B cell (primary cell): ENCODE results near the gene NTRK3.

Source experiments
- EZH2 ChIP-seq: IDR thresholded peaks from 2 replicates; pipeline ENCODE4 v1.6.1; 2012; ENCODE audit warnings: borderline replicate concordance, low read depth, mild to moderate bottlenecking, moderate library complexity, low read length; ENCODE audit not compliant: insufficient read depth, poor library complexity, severe bottlenecking
- TF ChIP-seq, protein P1 (sequence below): fragments of 200-600 bp; IDR thresholded peaks from one replicate; pipeline ENCODE4 v1.8.0; 2022; ENCODE audit warnings: antibody characterized with exemption, mild to moderate bottlenecking

DNA sequence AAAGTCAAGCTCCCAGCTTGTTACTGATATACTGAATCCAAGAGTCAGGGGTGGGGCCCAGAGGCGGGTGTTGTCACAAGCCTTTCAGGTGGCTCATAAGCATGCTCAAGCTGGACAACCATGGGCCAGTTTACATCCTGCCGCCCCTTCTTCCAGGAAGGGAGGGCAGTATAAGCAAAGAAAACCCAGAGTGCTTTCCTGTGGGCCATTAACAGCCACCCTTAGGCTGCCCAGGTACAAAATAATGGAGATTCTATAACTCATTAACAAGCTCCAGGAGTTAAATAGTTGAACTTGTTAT is 183.2 kb downstream of the NTRK3 start:
- TF ChIP-seq, protein P1, sequence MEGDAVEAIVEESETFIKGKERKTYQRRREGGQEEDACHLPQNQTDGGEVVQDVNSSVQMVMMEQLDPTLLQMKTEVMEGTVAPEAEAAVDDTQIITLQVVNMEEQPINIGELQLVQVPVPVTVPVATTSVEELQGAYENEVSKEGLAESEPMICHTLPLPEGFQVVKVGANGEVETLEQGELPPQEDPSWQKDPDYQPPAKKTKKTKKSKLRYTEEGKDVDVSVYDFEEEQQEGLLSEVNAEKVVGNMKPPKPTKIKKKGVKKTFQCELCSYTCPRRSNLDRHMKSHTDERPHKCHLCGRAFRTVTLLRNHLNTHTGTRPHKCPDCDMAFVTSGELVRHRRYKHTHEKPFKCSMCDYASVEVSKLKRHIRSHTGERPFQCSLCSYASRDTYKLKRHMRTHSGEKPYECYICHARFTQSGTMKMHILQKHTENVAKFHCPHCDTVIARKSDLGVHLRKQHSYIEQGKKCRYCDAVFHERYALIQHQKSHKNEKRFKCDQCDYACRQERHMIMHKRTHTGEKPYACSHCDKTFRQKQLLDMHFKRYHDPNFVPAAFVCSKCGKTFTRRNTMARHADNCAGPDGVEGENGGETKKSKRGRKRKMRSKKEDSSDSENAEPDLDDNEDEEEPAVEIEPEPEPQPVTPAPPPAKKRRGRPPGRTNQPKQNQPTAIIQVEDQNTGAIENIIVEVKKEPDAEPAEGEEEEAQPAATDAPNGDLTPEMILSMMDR: no peak
- no peak for TF ChIP-seq EZH2
